Mucosa of stomach (tissue), 1 donor: Measurements from ENCODE around the gene ALOX15B.

Experiments used
- H3K27me3 ChIP-seq: one replicate; pipeline ENCODE4 v1.7.0; 2013; ENCODE audit warnings: mild to moderate bottlenecking, low read length; ENCODE audit not compliant: control insufficient read depth, insufficient read depth
- H3K36me3 ChIP-seq: one replicate; pipeline ENCODE4 v1.7.0; 2013; ENCODE audit warnings: low read length; ENCODE audit not compliant: control insufficient read depth, insufficient read depth
- H3K4me1 ChIP-seq: one replicate; pipeline ENCODE4 v1.7.0; 2013; ENCODE audit warnings: mild to moderate bottlenecking, low read length; ENCODE audit not compliant: control insufficient read depth, insufficient read depth
- H3K4me3 ChIP-seq: one replicate; pipeline ENCODE4 v1.7.0; 2013; ENCODE audit warnings: low read length
- H3K9ac ChIP-seq: one replicate; pipeline ENCODE4 v1.7.0; 2013; ENCODE audit warnings: mild to moderate bottlenecking, low read length, moderate library complexity
- H3K9me3 ChIP-seq: one replicate; pipeline ENCODE4 v1.7.0; 2013; ENCODE audit warnings: mild to moderate bottlenecking, low read length, moderate library complexity; ENCODE audit not compliant: control insufficient read depth
- donor health status: Pancreatic carcinoma.

The ALOX15B gene

GRCh38 chr17:8062435-8062806, 23.6 kb downstream of the ALOX15B start:
- Histone ChIP-seq H3K4me1 (peaks cover 6% of the 10 kb centered on the region), H3K36me3 (no peaks in the 10 kb centered on the region), H3K4me3 (no peak overlapping the region), H3K27me3 (peaks cover 29% of the 10 kb centered on the region), H3K9ac (no peak overlapping the region), H3K9me3 (no peaks in the 10 kb centered on the region)

GRCh38 chr17:8062807-8063483, 24.1 kb downstream of the ALOX15B start:
- H3K9ac ChIP-seq = no peak overlapping the region
- H3K4me3 ChIP-seq = no peak overlapping the region
- H3K36me3 ChIP-seq = no peaks in the 10 kb centered on the region
- H3K9me3 ChIP-seq = no peaks in the 10 kb centered on the region
- peaks cover 30% of the 10 kb centered on the region for H3K27me3 ChIP-seq
- H3K4me1 ChIP-seq = peaks cover 3% of the 10 kb centered on the region

- H3K9ac ChIP-seq = no peak overlapping the region
- H3K9me3 ChIP-seq = no peaks in the 10 kb centered on the region
- peaks cover 8% of the 10 kb centered on the region for H3K4me1 ChIP-seq
- H3K27me3 ChIP-seq = peaks cover 32% of the 10 kb centered on the region
- no peaks in the 10 kb centered on the region for H3K36me3 ChIP-seq
- no peak overlapping the region for H3K4me3 ChIP-seq
Measured at GRCh38 chr17:8063761-8064534, 25.1 kb downstream of the ALOX15B start.

GRCh38 chr17:8064561-8065019, 25.7 kb downstream of the ALOX15B start:
- Histone ChIP-seq H3K9ac (no peak overlapping the region), H3K4me1 (peaks cover 14% of the 10 kb centered on the region), H3K36me3 (no peaks in the 10 kb centered on the region), H3K9me3 (no peaks in the 10 kb centered on the region), H3K27me3 (peaks cover 32% of the 10 kb centered on the region), H3K4me3 (no peak overlapping the region)

- Histone ChIP-seq H3K4me3 (no peak overlapping the region), H3K9ac (no peak overlapping the region), H3K9me3 (no peaks in the 10 kb centered on the region), H3K4me1 (peaks cover 17% of the 10 kb centered on the region), H3K36me3 (no peaks in the 10 kb centered on the region), H3K27me3 (peaks cover 52% of the 10 kb centered on the region)
Measured at GRCh38 chr17:8066841-8067775, 28.2 kb downstream of the ALOX15B start.

GRCh38 chr17:8067806-8068205, 28.9 kb downstream of the ALOX15B start:
- peaks cover 55% of the 10 kb centered on the region for H3K27me3 ChIP-seq
- H3K9me3 ChIP-seq = no peaks in the 10 kb centered on the region
- no peak overlapping the region for H3K4me3 ChIP-seq
- no peak overlapping the region for H3K9ac ChIP-seq
- peaks cover 21% of the 10 kb centered on the region for H3K4me1 ChIP-seq
- H3K36me3 ChIP-seq = no peaks in the 10 kb centered on the region

GRCh38 chr17:8068736-8069586, 30.1 kb downstream of the ALOX15B start:
- Histone ChIP-seq H3K9me3 (no peaks in the 10 kb centered on the region), H3K27me3 (peaks cover 57% of the 10 kb centered on the region), H3K9ac (no peak overlapping the region), H3K4me1 (peaks cover 30% of the 10 kb centered on the region), H3K36me3 (no peaks in the 10 kb centered on the region), H3K4me3 (no peak overlapping the region)

- H3K27me3 ChIP-seq = peaks cover 63% of the 10 kb centered on the region
- H3K4me1 ChIP-seq = peaks cover 30% of the 10 kb centered on the region
- no peaks in the 10 kb centered on the region for H3K36me3 ChIP-seq
- H3K9ac ChIP-seq = no peak overlapping the region
- no peaks in the 10 kb centered on the region for H3K9me3 ChIP-seq
- H3K4me3 ChIP-seq = no peak overlapping the region
Measured at GRCh38 chr17:8069587-8069860, 30.7 kb downstream of the ALOX15B start.

- no peak overlapping the region for H3K4me3 ChIP-seq
- H3K27me3 ChIP-seq = peaks cover 83% of the 10 kb centered on the region
Measured at GRCh38 chr17:8071496-8071895, 32.6 kb downstream of the ALOX15B start.

GRCh38 chr17:8072341-8072728, 33.5 kb downstream of the ALOX15B start:
- Histone ChIP-seq H3K4me3 (peak overlapping the region; percentile 17), H3K4me1 (peaks cover 30% of the 10 kb centered on the region), H3K27me3 (peaks cover 91% of the 10 kb centered on the region), H3K9ac (peak overlapping the region; percentile 8), H3K36me3 (no peaks in the 10 kb centered on the region), H3K9me3 (no peaks in the 10 kb centered on the region)

More at GRCh38 chr17:8071496-8071895, 32.6 kb downstream of the ALOX15B start:
- Histone ChIP-seq H3K36me3 (no peaks in the 10 kb centered on the region), H3K4me1 (peaks cover 30% of the 10 kb centered on the region), H3K9me3 (no peaks in the 10 kb centered on the region), H3K9ac (no peak overlapping the region)

- peak overlapping the region; percentile 8 for H3K9ac ChIP-seq
- peaks cover 30% of the 10 kb centered on the region for H3K4me1 ChIP-seq
- H3K9me3 ChIP-seq = no peaks in the 10 kb centered on the region
- H3K4me3 ChIP-seq = peak overlapping the region; percentile 17
- peaks cover 92% of the 10 kb centered on the region for H3K27me3 ChIP-seq
- H3K36me3 ChIP-seq = no peaks in the 10 kb centered on the region
Measured at GRCh38 chr17:8072729-8073461, 34.0 kb downstream of the ALOX15B start.
